ENCODE data around the gene HEMK1. TPM values are rescaled to one million over a fixed set of nuclear protein-coding genes. Genes with fewer than 3 reads are reported as not detected.
A peak's percentile ranks its signal among the peaks of the same experiment; 100 is the strongest.

The HEMK1 gene
- total RNA-seq, 1 experiment from 2014 or later: 20.9 TPM

- TF ChIP-seq IRF1 (CRISPR knock-in tag; IDR thresholded peaks at IDR 0.05) (no peak), ZSCAN18 (CRISPR knock-in tag; IDR thresholded peaks at IDR 0.05) (no peak), MLX (CRISPR knock-in tag; IDR thresholded peaks at IDR 0.05) (no peak), ZNF416 (CRISPR knock-in tag; IDR thresholded peaks at IDR 0.05) (no peak), USF1 (CRISPR knock-in tag; IDR thresholded peaks at IDR 0.05) (no peak), PRDM15 (CRISPR knock-in tag; IDR thresholded peaks at IDR 0.05) (no peak), TEAD4 (CRISPR knock-in tag; IDR thresholded peaks at IDR 0.05) (no peak), IRF2 (CRISPR knock-in tag; IDR thresholded peaks at IDR 0.05; ENCODE audit: borderline replicate concordance, low read depth) (no peak), E2F5 (CRISPR knock-in tag; IDR thresholded peaks at IDR 0.05) (no peak), NFATC4 (CRISPR knock-in tag; IDR thresholded peaks at IDR 0.05) (no peak), ETV6 (CRISPR knock-in tag; IDR thresholded peaks at IDR 0.05) (no peak), ZNF671 (CRISPR knock-in tag; IDR thresholded peaks at IDR 0.05) (no peak), GABPB1 (CRISPR knock-in tag; IDR thresholded peaks at IDR 0.05) (no peak), USF2 (CRISPR knock-in tag; IDR thresholded peaks at IDR 0.05) (peak; percentile 18; the same call in 1 of the 2 replicates), GRHL2 (CRISPR knock-in tag; IDR thresholded peaks at IDR 0.05; ENCODE audit: insufficient replicate concordance, severe bottlenecking) (no peak), MAX (CRISPR knock-in tag; IDR thresholded peaks at IDR 0.05) (peak; percentile 68; the same call in 1 of the 2 replicates), NR1H2 (CRISPR knock-in tag; IDR thresholded peaks at IDR 0.05) (no peak), ESRRA (CRISPR knock-in tag; IDR thresholded peaks at IDR 0.05; ENCODE audit: borderline replicate concordance) (no peak), HMGA2 (CRISPR knock-in tag; IDR thresholded peaks at IDR 0.05) (no peak), GTF2I (CRISPR knock-in tag; conservative IDR thresholded peaks at IDR 0.05) (peak; percentile 96), CREB1 (CRISPR knock-in tag; IDR thresholded peaks at IDR 0.05) (no peak), ZBTB21 (CRISPR knock-in tag; IDR thresholded peaks at IDR 0.05; ENCODE audit: borderline replicate concordance) (0 out of 2 replicates have a peak, but pooled peaks have one; percentile 32), AR (CRISPR knock-in tag; IDR thresholded peaks at IDR 0.05) (no peak), NR3C1 (CRISPR knock-in tag; conservative IDR thresholded peaks at IDR 0.05; ENCODE audit: low read depth) (no peak), ZNF263 (CRISPR knock-in tag; IDR thresholded peaks at IDR 0.05; ENCODE audit: low read depth) (no peak), CBFB (CRISPR knock-in tag; IDR thresholded peaks at IDR 0.05; ENCODE audit: low read depth) (peak; percentile 79; the same call in 1 of the 2 replicates)
Observed at GRCh38 chr3:50567386-50568167, 1.7 kb upstream of the HEMK1 start, which contains the start of gene C3orf18 (continued).
